MM.1S (cell line): Measurements from ENCODE around the gene RNASEL.

Experiments used
- DNase-seq: peaks from one replicate; pipeline ENCODE4 v3.0.0-alpha.2; 2015
- H2AFZ ChIP-seq: fragments of 300-600 bp; sonication (generic); 2 replicates; pipeline ENCODE4 v1.6.0; 2016; ENCODE audit warnings: antibody characterized with exemption, low read length
- H3F3A ChIP-seq: fragments of 300-600 bp; sonication (generic); 2 replicates; pipeline ENCODE4 v1.6.1; 2016; ENCODE audit warnings: mild to moderate bottlenecking, antibody characterized with exemption, low read length, moderate library complexity, mixed read lengths; ENCODE audit not compliant: insufficient read depth
- H3K27ac ChIP-seq: fragments of 300-600 bp; sonication (generic); 2 replicates; pipeline ENCODE4 v1.5.1; 2016; ENCODE audit warnings: mild to moderate bottlenecking, low read length
- H3K27me3 ChIP-seq: fragments of 300-600 bp; sonication (generic); replicated peaks from 2 replicates; pipeline ENCODE4 v1.6.0; 2016; ENCODE audit warnings: low read length; ENCODE audit not compliant: insufficient read depth
- H3K36me3 ChIP-seq: fragments of 300-600 bp; sonication (generic); replicated peaks from 2 replicates; pipeline ENCODE4 v1.6.1; 2016; ENCODE audit warnings: mild to moderate bottlenecking, low read length, mixed read lengths; ENCODE audit not compliant: insufficient read depth
- H3K4me1 ChIP-seq: fragments of 300-600 bp; sonication (generic); 2 replicates; pipeline ENCODE4 v1.6.1; 2016; ENCODE audit warnings: low read length, mixed read lengths
- H3K4me2 ChIP-seq: fragments of 300-600 bp; sonication (generic); 2 replicates; pipeline ENCODE4 v1.6.0; 2016; ENCODE audit warnings: low read depth, low read length
- H3K4me3 ChIP-seq: fragments of 300-600 bp; sonication (generic); 2 replicates; pipeline ENCODE4 v1.5.1; 2016; ENCODE audit warnings: low read length, mixed read lengths
- H3K79me2 ChIP-seq: fragments of 300-600 bp; sonication (generic); 2 replicates; pipeline ENCODE4 v1.6.1; 2016; ENCODE audit warnings: mixed run types, low read length, mixed read lengths
- H3K9ac ChIP-seq: fragments of 300-600 bp; sonication (generic); 2 replicates; pipeline ENCODE4 v1.6.1; 2016; ENCODE audit warnings: low read length, mixed read lengths
- H3K9me2 ChIP-seq: fragments of 300-600 bp; sonication (generic); replicated peaks from 2 replicates; pipeline ENCODE4 v1.6.1; 2016; ENCODE audit warnings: mild to moderate bottlenecking, low read length, mixed read lengths; ENCODE audit not compliant: insufficient read depth
- H3K9me3 ChIP-seq: fragments of 300-600 bp; sonication (generic); replicated peaks from 2 replicates; pipeline ENCODE4 v1.6.1; 2016; ENCODE audit warnings: mild to moderate bottlenecking, low read length, mixed read lengths; ENCODE audit not compliant: insufficient read depth
- H4K20me1 ChIP-seq: fragments of 300-600 bp; sonication (generic); 2 replicates; pipeline ENCODE4 v1.6.1; 2016; ENCODE audit warnings: mild to moderate bottlenecking, low read length, moderate library complexity, mixed read lengths; ENCODE audit not compliant: insufficient read depth
- EZH2 ChIP-seq: fragments of 300-600 bp; sonication (generic); optimal IDR thresholded peaks from 2 replicates; pipeline ENCODE3; 2017; ENCODE audit warnings: low read depth, mild to moderate bottlenecking, antibody characterized with exemption, low read length, mixed read lengths
- EZH2phosphoT487 ChIP-seq: fragments of 300-600 bp; sonication (generic); IDR thresholded peaks from 2 replicates; pipeline ENCODE4 v1.6.1; 2018; ENCODE audit warnings: antibody characterized with exemption, low read length
- TF ChIP-seq, protein P1 (sequence below): fragments of 300-600 bp; sonication (generic); IDR thresholded peaks from 2 replicates; pipeline ENCODE4 v1.5.1; 2016; ENCODE audit warnings: antibody characterized with exemption, low read length, mixed read lengths

Gene RNASEL

DNA sequence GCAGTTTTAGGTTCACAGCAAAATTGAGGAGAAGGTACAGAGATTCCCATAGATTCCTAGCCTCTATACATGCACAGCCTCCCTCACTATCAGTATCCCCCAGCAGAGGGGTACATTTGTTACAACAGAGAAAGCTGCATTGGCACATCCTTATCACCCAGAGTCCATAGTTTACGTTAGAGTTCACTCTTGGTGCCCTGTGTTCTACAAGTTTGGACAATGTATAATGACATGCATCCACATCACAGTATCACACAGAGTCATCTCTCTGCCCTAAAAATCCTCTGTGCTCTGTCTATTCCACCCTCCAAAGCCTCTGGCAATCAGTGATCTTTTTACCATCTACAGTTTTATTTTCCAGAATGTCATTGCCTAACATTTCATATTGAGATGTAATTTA lies 37.5 kb upstream of the RNASEL start:
- no peaks in the 10 kb centered on the region for H3K36me3 ChIP-seq
- H3K9ac ChIP-seq, result no peak overlapping the region
- H3K4me1 ChIP-seq, result peaks cover 19% of the 10 kb centered on the region
- H3F3A ChIP-seq, result no peaks in the 10 kb centered on the region
- no peaks in the 10 kb centered on the region for H3K9me3 ChIP-seq
- H3K79me2 ChIP-seq, result no peaks in the 10 kb centered on the region
- no peak overlapping the region for H2AFZ ChIP-seq
- TF ChIP-seq, protein P1, sequence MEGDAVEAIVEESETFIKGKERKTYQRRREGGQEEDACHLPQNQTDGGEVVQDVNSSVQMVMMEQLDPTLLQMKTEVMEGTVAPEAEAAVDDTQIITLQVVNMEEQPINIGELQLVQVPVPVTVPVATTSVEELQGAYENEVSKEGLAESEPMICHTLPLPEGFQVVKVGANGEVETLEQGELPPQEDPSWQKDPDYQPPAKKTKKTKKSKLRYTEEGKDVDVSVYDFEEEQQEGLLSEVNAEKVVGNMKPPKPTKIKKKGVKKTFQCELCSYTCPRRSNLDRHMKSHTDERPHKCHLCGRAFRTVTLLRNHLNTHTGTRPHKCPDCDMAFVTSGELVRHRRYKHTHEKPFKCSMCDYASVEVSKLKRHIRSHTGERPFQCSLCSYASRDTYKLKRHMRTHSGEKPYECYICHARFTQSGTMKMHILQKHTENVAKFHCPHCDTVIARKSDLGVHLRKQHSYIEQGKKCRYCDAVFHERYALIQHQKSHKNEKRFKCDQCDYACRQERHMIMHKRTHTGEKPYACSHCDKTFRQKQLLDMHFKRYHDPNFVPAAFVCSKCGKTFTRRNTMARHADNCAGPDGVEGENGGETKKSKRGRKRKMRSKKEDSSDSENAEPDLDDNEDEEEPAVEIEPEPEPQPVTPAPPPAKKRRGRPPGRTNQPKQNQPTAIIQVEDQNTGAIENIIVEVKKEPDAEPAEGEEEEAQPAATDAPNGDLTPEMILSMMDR, result no peak
- TF ChIP-seq EZH2phosphoT487 (no peak), EZH2 (no peak)
- H3K4me2 ChIP-seq, result 0 out of 2 replicates have a peak overlapping the region, but pooled peaks have one; percentile 5
- no peak overlapping the region for H3K4me3 ChIP-seq
- no peak for DNase-seq
- no peaks in the 10 kb centered on the region for H3K9me2 ChIP-seq
- H3K27me3 ChIP-seq, result no peaks in the 10 kb centered on the region
- no peak overlapping the region for H3K27ac ChIP-seq
- H4K20me1 ChIP-seq, result no peaks in the 10 kb centered on the region

- TF ChIP-seq, protein P1, result no peak
- TF ChIP-seq EZH2phosphoT487 (no peak), EZH2 (no peak)
- Histone ChIP-seq H3K9ac (no peak overlapping the region), H3K36me3 (no peaks in the 10 kb centered on the region), H3K9me3 (no peaks in the 10 kb centered on the region), H3F3A (no peaks in the 10 kb centered on the region), H3K79me2 (no peaks in the 10 kb centered on the region), H3K9me2 (no peaks in the 10 kb centered on the region), H3K4me2 (0 out of 2 replicates have a peak overlapping the region, but pooled peaks have one; percentile 5), H3K27me3 (no peaks in the 10 kb centered on the region), H2AFZ (no peak overlapping the region), H3K4me3 (no peak overlapping the region), H3K4me1 (peaks cover 19% of the 10 kb centered on the region), H4K20me1 (no peaks in the 10 kb centered on the region), H3K27ac (no peak overlapping the region)
- no peak for DNase-seq
These were observed 36.9 kb upstream of the RNASEL start for GRCh38 chr1:182625719-182626504.

- no peaks in the 10 kb centered on the region for H3K9me2 ChIP-seq
- H2AFZ ChIP-seq, result no peak overlapping the region
- no peak overlapping the region for H3K9ac ChIP-seq
- H3K4me2 ChIP-seq, result no peak overlapping the region
- no peak for DNase-seq
- no peaks in the 10 kb centered on the region for H3K27me3 ChIP-seq
- no peaks in the 10 kb centered on the region for H3K79me2 ChIP-seq
- no peaks in the 10 kb centered on the region for H3K9me3 ChIP-seq
- TF ChIP-seq, protein P1, result no peak
- TF ChIP-seq EZH2 (no peak), EZH2phosphoT487 (no peak)
- H4K20me1 ChIP-seq, result no peaks in the 10 kb centered on the region
- no peaks in the 10 kb centered on the region for H3F3A ChIP-seq
- no peaks in the 10 kb centered on the region for H3K36me3 ChIP-seq
- peaks cover 19% of the 10 kb centered on the region for H3K4me1 ChIP-seq
- H3K4me3 ChIP-seq, result no peak overlapping the region
- no peak overlapping the region for H3K27ac ChIP-seq
These were observed 36.0 kb upstream of the RNASEL start for GRCh38 chr1:182625024-182625423.
